HG02884 (cell line): Measurements from ENCODE around the gene RAP1A.

Experiments used
- ATAC-seq: cut with Tn5 transposase; IDR thresholded peaks from one replicate; pipeline ENCODE4 v1.9.1; 2021; ENCODE audit warnings: mild to moderate bottlenecking, moderate library complexity; ENCODE audit not compliant: unreplicated experiment

RAP1A gene

GRCh38 chr1:111751906-111752575, 132.5 kb downstream of the RAP1A start:
- ATAC-seq: no peak

GRCh38 chr1:111754984-111755330, 135.4 kb downstream of the RAP1A start:
- ATAC-seq: no peak

- peak; percentile 91 for ATAC-seq
Measured at GRCh38 chr1:111755331-111756123, 135.9 kb downstream of the RAP1A start, which contains the start of gene DDX20. Gene DDX20 (plus strand): TSS chr1:111755901. CDS start chr1:111755925, 24 bp downstream.

GRCh38 chr1:111756124-111756513, 136.5 kb downstream of the RAP1A start:
- peak; percentile 23 for ATAC-seq

GRCh38 chr1:111758373-111758772, 138.8 kb downstream of the RAP1A start:
- no peak for ATAC-seq

GRCh38 chr1:111761717-111762116, 142.1 kb downstream of the RAP1A start:
- no peak for ATAC-seq

GRCh38 chr1:111762332-111762731, 142.7 kb downstream of the RAP1A start:
- no peak for ATAC-seq
